NCI-H82 (cell line): ENCODE data around the gene MAML2.
A peak's percentile ranks its signal among the peaks of the same experiment; 100 is the strongest.

Experiments used
- DNase-seq: peaks from one replicate; lab custom pipeline; 2025; lab: John Stamatoyannopoulos, UW

MAML2 gene

DNA sequence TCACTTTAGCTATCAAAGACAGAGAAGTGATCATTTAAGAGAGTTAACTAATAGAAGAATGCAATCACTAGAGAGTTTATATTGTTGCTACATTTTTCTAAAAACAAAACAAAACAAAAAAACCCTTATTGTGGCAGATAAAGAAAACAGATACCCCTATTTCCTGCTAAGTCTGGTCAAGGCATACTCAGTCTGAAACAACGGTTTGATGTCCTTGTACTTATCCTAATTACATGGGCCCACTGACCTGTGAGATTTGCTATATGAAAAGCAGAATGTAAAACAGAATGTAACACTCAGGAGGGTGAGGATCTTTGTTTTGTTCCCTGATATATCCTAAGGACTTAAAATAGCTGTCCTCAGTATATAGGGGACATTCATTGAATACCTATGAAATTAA, 24.6 kb downstream of the MAML2 start:
- no peak for DNase-seq

DNA sequence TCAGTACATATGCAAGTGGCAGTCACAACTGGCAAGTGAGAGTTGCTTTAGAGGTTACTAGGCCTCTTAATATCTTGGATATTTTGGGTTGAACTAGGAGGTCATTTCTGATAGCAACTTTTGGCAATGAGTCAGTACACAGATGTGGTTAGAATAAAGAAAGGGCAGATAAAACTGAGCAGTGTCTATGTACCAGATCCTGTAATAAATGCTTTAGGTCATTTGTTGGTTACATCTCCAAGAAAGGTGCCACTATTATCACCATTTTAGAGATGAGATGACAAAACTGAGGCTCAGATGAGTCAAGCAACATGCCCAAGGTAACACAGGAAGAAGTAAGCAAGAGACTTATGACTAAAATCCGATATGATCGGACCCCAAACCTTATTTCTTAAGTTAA, 25.0 kb downstream of the MAML2 start:
- DNase-seq, result no peak

DNA sequence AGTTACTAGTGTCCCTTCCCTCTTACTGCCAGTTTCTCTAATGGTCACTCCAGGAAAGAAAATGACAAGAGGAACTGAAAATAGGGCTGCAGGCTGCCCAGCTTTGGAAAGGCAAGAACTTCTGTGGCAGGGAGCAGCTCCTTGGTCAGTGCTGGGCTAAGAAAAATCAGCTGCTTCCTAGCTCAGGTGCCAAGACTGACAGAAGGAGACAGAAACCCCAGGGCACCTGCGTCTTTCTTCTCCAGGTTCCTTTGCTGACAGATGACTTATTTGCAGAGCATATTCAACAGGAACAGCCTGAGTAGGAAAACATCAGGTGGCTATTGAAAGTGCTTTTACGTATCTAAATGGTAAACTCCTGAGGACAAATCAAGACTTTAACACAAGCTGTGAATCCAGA, 25.4 kb downstream of the MAML2 start:
- no peak for DNase-seq

DNA sequence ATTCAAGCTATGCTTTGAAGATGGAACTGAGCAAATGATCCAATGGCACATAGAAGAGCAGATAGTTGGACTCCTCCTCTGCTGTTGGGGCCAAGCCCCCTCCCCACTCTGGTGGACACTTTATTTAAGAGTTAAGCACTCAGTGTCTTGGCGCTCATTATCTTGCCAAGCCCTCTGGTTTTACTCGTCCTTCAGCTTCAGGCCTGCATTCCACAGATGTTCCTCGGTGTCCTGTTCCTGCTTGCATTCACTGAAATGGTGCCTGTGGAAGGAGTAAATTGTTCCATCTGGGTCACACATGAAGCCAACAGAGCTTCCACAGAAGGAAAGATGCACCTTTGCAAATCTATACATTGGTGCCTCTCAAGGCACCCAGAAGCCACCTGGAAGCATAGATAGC, 26.1 kb downstream of the MAML2 start:
- DNase-seq, result no peak

DNA sequence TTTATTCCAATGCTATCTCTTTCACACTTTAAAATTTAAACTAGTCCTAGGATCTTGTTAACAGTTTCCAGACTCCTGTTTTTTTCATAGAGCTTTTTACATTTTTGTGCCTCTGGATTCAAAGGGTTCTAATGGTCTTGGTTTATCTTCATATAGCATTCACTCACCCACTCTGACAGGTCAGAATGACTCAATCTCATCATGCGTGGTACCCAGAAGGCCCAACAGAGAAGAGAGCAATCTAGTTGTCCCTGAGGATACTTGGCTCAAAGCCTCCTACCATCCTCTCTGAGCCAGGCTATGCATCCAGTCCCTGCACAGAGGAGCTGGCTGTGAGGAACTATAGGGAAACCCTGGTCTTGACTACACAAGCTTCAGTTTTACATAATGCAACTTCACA, 27.5 kb downstream of the MAML2 start:
- DNase-seq, result no peak

DNA sequence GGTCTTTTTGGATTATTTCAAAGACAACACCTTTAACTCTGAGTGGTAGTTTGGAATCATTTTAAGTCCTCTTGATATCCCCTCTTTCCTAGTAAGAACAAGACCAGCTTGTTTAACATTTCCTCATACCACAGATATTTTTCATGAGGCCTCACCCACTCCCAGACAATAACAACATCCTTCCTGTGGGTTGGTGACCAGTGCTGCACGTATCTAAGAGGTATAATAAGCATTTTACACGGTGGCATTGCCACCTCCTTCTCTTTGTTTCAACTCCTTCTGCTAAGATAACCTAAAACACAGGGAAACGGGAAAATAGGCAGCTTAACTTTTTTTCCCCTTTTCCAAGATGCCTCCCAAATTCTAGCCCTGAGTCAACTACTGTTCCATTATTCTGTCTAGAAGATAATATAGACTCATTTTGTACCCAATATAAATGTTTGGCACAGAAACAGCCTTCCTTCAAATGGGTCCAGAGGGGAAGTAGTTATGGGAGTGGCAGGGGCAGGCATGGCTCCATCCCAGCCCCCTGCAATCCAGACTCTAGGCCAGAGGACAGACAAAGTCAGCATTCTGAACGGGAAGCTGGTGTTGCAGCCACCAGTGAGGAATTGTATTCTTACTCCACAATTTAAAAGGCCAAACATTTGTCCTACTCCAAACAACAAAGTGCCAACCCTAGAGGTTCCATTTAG, 28.5 kb downstream of the MAML2 start:
- no peak for DNase-seq

DNA sequence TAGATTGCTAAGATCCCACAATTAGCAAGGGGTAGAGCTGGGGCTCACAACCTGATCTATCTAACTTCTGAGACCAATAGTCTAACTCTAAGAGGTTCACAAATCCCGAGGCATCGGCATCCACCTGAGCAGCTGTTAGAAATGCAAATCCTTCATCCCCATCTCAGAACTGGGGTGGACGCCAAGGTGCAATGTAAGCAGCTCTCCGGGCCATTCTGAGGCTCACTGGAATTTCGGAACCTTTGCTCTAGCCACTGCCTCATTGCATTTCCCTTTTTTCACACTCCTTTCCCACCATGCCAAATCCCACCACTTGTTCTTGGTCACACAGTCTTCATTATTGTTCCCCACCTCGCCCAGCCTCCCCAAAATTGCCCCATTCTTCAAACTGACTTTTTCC, 29.8 kb downstream of the MAML2 start:
- DNase-seq, result peak; percentile 13

DNA sequence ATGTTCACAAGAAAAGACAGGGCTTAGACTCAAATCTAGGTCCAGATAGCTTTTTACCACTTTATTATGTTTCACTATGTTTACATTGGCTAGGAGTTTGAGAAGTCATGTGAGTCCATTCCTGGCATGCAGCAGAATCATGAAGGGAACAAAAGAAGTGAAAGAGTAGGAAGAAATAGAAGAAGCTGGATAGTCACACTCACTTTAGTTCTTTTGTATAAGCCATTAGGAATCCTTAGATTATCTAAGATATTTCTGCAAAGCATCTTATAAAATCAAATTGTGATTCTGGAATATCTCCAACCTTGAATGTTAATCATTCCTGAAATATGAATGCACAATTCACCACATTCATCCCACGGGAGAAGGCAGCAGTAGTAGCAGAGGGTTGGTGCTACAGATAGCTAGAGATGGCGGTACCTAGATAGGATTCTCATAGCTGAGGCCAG, 31.9 kb downstream of the MAML2 start:
- DNase-seq, result no peak

DNA sequence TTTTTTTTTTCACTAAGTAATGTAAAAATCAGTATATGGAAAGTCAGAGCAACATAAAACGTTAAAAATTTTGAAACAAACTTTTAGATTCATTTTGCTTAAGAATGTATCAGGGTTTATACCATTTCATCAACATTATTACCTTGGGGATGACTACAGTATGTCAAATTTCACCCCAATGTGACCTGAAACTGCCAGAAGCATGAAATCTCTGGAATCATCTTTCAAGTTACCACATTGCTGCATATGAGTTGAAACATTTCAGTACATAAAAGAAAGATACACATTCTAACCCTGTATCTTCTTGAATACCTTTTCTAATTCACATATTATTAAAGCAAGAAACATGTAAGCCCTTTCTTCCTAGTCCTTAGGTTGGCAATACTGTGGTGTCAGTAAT, 32.8 kb downstream of the MAML2 start:
- no peak for DNase-seq

DNA sequence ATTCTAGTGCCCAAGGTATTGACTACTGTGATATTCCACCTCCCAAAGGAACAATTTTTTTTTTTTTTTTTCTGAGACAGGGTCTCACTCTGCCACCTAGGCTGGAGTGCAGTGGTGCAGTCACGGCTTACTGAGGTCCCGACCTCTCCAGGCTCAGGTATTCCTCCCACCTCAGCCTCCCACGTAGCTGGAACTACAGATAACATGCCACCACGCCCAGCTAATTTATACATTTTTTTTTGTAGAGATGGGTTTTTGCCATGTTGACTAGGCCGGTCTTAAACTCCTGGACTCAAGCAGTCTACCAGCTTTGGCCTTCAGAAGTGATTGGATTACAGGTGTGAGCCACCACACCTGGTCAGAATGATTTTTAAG, 33.4 kb downstream of the MAML2 start:
- DNase-seq, result no peak

DNA sequence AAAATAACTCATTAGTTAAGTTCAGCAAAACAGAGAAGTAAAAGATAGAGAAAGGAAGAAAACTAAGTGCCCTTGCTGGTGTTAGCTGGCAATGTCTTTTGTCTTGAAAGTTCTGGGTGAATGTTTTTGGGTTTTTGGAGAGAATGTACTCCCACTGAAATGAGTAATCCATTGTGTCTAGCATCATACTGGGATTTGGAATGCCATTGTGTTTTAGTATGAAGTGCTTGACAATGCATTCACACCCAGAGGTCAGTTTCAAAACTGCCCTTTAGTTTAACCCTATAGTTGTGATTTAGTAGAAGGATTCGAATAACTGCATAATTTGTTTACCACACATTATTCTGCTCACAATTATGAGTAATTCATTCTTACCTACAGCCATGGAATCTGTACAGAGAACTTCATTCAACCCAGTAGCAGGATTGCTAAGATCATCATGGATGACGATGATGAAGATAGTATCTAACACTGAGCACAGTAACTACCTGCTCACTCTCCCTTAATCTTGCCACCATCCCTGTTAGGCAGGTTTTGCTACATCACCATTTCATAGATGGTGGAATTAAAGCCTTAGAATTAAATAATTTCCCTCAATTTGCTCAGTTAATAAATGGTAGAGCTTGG, 33.9 kb downstream of the MAML2 start:
- no peak for DNase-seq

DNA sequence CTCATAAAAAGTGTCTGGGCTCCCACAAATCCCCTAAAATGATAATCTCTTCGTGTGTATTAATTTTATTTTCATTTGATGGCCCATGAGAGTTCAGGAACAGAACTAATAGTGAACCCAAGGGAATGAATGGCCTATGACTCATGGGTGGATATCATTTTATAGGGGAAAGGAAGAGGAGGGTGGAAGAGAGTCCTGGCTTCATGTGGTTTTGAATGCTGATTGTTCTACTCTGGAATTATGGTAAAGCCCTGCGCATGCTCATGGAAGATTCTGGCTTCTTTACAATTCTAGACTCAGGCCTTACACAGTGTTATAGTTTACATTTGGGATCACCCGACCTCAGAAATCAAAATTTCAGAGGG, 35.2 kb downstream of the MAML2 start:
- peak; percentile 16 for DNase-seq

DNA sequence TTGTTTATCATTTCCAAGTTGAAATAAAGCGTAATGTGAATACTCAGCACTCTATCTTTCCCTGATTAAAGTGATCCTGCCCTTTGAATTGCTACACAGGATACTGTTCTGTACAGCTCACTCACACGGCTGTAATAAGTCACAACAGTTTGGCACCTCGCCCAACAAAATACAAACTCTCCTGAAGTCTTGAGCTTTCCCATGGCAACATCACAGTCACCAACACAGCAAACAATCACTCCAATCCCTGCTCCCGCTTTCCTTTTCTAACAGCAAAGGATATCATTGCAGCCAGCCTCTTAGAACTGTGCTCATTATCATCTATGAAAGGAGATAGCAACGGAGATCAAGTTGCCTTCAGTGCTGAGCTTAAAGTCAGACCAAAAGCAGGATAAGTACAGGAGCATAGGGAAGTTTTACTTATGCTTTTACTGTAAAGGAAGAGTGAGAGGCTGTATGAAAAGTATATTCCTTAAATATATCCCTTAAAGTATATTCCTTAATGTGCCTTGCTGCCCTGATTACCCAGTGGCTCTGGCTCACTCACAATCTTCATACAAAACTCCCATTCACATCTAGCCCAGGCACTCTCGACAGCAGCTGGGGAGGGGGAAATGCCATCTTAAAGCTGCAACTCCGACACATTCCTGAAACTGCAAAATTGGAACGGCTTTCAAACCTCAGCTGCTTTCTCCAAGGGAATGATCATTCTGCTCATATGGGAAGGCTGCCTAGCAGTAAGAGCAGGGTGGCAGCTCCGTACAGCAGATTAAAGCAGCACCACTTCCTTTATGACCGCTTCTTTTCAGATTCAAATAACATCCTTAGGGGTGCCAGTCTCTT, 35.8 kb downstream of the MAML2 start:
- peak; percentile 61 for DNase-seq

DNA sequence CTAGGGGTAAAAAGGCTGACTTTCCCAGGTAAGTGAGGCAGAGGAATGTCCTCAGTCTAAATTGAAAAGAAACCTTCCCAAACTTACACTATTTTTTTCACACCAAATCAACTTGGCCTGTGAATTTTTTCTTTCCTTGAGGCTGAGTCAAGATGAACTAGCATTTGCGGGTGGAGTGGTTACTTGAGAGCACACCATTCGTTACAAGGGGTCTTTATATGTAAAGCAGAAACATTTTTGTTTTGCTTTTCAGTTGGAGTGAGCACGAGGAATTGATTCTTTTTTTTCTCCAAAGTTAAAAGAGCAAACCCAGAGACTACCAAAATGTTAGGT, 36.4 kb downstream of the MAML2 start:
- no peak for DNase-seq

DNA sequence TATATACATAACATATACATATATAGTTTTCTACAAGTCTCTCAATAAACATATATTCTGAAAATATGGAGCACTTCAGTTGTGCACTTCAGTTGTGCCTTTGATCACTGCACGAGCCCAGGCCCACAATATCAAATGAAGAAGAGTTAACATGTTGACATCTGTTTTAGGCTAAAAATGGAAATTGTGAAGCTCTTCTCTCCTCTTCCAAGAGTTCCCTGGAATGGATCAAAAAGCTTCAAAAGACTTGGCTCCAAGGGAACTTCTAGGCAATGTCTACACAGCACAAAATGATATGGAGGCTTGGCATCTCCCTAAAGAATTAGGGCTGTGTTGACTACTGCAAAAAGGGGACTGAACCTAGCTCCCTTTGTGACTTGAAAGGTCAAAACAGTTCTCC, 36.9 kb downstream of the MAML2 start:
- DNase-seq, result no peak

DNA sequence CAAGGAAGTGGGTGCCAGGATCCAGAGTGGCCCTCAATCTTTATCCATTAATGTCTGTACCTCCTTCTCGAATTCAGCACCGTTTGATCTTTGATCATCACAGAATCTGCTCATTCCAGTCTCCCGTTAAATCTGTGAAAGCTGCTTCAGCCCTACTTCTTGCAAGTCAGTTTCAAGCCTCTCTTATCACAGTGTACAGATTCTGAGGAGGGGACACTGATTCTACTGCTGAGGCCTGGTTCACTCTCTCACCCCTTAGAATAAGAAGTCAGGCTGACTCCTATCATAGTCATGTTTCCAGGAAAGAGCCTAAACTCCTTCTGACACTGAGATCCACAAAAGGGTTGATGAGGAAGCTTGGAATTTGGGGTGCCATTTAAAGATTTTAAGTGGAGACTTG, 39.0 kb downstream of the MAML2 start:
- no peak for DNase-seq

DNA sequence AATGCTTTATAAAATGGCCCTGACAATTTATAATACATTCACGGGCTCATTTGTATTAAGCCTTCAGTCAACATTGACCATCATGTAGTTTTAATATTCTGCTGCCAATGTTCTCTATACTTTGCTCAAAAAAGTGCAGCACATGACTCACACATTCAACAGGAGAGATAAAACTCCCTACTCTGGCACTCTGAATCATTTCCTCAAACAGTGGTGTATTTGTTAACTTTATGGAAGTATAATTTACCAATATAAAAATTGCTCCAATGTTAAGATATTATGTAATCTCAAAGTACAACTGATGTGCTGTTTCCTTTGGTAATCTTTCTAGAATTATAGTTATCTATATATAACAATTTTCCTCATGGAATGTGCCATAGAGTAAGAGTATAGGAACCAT, 39.9 kb downstream of the MAML2 start:
- no peak for DNase-seq

DNA sequence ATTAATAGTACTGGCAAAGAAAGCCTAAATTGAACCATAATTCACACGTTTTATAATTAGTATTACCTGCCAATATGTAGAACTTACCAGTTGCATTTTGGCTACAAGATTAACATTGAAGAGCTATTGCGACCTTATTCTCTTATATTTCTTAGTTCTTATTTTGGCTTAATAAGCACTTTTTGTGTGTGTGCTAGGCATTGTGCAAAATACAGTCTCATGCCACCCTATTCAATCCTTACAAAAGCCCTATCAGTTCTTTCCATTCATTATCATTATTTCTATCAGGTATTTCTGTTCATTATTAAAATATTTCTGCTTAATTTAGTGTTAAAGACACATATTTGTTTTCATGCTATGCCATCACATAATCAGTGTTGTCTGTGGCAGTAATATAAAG, 41.2 kb downstream of the MAML2 start:
- no peak for DNase-seq

DNA sequence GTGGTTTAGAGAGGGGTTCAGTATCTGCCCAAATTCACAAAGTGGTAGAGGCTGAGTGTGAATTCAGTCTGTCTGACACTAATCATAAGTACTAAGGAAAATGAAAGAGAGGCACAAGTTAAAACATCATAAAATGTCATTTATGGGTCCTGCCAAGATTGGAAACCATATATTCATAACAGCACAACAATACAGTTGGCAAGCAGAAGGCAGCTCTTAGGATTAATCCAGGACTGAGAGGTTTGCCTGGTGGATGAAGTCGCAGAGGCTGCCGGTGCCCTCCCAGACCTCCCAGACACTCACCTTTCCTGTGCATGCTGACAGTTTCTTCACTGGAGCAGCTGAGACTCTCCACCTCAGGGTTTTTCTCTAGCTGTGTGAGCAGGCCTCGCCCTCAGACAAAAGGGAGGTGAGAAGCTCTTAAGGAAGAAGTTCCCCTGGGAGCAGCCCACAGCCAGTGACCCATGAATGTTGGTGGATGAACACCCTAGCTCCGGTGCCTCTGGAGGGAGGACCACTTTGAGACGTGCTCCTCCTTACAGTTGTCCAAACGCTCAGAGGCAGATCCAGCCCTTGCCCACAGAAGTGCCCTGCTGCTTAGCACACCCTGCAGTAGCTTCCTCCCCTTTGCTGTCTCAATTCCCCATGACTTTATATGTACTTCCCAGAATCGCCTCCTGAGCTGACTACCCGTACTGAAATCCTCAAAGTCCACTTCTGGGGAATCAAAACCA, 43.7 kb downstream of the MAML2 start:
- DNase-seq, result no peak

DNA sequence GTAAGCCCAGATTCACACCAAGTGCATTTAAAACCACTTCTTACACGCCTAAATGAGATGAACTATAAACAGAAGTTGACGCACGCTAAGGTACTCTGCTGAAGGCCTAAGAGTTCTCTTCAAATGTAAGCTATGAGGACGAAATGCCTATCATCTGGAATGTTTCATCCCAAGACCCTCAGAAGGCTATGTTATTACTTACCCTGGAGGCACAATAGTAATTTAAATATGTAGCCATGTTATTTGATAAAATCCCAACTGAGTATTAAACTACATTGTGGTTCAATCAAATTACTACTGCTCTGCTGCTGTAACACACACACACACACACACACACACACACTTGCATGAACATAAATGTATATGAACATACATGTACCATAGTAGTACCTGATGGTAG, 47.6 kb downstream of the MAML2 start:
- DNase-seq, result no peak

DNA sequence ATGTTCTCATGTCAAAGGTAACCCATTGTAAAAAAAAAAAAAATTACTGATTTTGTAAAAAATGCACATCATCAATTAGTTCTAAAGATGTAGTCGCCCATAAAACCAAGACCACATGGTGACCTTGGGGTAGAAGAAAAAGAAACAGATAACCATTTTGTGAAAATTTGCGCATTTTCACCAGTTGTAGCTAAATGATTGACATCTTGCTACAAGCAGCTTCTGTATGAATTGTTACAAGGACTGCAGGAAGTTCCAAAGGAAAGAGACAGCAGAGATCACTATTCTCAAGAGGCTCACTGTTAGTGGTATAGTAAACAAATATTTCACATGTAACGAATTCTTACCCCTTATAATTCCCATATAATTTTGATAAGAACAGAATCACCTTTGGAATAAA, 48.7 kb downstream of the MAML2 start:
- DNase-seq, result no peak

DNA sequence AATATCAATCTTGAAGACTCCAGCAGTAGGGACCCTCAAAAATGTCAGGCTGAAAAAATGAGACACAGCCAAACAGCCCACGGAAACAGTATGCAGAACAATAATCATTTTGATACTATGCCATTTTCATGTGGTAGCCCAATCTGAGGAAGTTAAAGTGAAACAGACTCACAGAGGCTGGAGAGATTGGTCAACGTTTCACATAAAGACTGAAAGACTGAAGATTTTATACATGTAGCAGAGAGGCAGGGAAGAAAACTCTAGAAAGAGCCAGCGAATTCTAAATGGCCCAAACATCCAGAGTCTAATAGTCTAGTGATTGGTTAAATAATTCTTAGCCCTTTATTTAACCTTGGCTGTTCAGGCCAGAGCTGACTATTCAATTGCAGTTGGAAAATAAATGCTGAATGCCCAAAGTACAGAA, 49.4 kb downstream of the MAML2 start:
- no peak for DNase-seq

DNA sequence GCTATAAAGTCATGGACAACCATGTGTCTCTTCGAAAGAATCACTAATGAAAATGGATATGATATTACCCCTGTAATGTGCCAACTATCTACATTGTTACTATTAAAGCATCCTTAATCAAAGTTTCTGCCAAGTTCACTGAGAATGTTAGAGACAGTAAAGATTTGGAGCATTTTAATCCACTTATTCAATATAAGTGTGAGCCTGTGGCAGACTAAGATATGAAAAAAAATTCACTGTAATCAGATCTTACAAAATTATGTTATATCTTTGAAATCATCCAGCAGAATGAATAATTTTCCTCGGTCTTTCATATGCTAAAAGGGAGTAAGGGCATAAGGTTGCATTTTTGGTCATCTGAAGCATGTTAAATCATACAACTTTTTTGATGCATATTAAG, 49.9 kb downstream of the MAML2 start:
- DNase-seq, result no peak
